Ecto neural progenitor cell (in vitro differentiated cells): ENCODE measurements around the gene ASTN2.

Experiments used
- DNase-seq: peaks from one replicate; pipeline ENCODE4 v3.0.0-alpha.2; 2018; ENCODE audit warnings: low spot score

ASTN2 gene

GRCh38 chr9:117355542-117355941 is 59.3 kb downstream of the ASTN2 start:
- no peak for DNase-seq

GRCh38 chr9:117354997-117355396 is 59.9 kb downstream of the ASTN2 start:
- no peak for DNase-seq

DNA sequence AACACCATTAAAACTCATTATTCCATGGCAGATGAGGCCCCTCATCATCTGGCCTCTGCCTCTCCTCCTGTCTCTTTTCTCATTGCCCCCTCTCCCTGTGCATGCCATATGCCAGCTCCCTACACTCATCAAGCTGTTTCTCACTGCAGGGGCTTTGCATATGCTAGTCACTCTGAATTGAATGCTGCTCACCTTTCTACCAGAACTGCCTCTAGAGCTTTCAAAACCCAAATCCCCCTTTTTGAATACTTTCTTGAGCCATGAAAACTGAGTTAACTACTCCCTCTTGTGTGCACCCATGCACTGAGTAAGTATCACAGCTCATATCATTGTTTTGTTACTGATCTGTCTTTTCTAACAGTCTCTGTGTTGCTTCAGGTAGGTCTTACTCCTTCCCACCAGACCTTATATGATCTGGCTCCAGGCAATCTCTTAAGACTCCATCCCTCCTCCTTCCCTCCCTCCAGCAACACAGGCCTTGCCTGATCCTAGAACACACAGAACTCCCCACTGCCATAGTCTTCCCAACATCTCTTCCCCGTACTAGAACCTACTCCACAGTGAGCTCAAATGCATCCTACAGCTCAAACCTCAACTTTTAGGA is 60.5 kb downstream of the ASTN2 start:
- DNase-seq, result no peak

- DNase-seq, result no peak
These were observed 69.8 kb downstream of the ASTN2 start for GRCh38 chr9:117344892-117345660.

- DNase-seq, result no peak
These were observed 71.4 kb downstream of the ASTN2 start for GRCh38 chr9:117343427-117343826.

- no peak for DNase-seq
These were observed 73.7 kb downstream of the ASTN2 start for GRCh38 chr9:117341151-117341550.

GRCh38 chr9:117340422-117340821 is 74.4 kb downstream of the ASTN2 start:
- no peak for DNase-seq

DNA sequence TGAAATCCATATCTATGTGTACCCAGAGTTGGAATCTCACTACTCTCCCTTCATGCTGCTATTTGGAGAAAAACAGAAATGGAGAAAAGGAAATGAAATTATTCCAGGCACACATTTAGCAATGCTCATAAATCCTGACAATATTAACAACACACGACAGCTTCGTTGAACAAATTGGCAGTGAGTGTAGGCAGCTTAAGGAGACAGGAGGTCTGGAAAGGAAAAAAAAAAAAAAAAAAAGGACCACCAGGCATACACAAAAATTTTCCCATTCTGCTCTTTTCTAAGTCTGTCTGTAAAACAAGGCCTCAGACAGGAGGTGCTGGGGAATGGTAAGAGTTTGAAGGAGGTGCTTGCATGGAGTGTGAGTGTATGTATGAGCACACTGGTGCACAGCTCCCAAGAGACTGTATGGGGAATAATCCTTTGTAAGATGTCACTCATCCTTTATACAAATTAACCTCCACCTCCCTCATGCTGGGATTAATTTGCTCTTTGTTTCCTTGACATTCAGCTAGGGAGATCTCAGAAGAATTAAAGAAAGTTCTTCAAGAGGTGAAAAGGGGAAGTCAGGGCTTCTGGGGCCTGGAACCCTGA is 78.9 kb downstream of the ASTN2 start:
- no peak for DNase-seq

DNA sequence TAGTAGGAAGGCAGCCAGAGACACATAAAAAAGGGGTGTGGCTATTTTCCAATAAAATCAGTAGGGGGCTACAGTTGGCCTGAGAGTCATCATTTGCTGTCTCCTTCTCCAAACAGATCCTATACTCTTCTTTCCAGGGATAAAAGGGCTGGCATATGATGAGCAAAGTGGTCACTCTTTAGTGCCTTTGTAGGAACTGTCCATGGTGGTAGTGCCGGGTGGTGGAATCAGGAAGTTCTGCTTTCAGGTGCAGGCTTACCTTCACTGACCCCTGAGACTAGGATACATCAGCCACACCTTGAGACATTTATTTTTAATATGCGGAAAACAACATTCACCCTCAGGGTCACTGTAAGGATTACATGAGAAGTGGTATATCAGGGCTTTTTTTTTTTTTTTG is 80.8 kb downstream of the ASTN2 start:
- no peak for DNase-seq

- no peak for DNase-seq
These were observed 89.0 kb downstream of the ASTN2 start for GRCh38 chr9:117325831-117326230.

DNA sequence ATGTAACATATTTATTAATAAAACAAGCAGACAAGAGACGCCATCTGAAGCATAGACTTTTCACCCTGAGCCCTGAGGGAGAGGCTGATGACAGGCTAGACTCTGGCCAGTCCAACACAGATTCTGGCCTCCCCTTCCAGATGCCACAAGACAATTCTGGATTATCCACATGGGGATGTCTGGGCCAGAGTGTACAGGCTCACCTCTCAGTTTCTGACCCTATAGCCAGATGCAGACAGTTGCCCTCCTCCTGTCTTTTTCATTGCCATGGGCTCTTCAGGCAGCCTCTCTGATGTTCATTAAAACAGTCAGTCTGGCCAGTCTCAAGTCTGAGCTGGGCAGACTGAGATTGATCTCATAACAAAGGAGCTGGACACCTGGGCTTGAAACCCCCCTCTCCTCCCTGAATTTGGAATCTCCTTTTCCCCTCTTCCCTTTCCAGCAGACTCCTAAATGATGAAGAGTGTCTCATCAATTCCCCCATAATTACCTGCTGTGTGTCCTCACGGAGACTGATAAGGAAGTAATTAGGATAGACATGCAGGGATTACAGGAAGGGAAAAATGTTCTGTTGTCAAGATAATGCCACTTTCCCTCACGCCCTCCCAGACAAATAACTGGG is 89.6 kb downstream of the ASTN2 start:
- DNase-seq, result no peak

- DNase-seq, result no peak
These were observed 91.5 kb downstream of the ASTN2 start for GRCh38 chr9:117323390-117323789.

DNA sequence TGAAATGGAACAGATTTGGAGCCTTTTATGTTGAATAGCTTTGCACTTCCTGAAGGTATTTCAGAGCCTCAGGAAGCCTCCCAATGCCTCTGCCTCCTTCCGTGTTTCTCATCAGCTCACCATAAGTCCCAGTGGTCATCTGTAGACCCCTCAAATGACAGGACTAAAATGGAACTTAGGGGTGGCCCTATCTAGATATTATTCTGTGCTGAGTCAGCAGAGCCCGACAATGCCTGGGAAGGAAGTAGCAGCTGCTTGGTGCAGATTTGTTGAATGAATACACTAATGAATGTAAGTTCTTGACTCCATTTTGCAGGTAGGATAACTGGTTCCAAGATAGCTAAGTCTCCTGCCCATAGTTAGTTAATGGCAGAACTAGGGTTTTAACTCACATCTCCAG is 97.7 kb downstream of the ASTN2 start:
- no peak for DNase-seq

DNA sequence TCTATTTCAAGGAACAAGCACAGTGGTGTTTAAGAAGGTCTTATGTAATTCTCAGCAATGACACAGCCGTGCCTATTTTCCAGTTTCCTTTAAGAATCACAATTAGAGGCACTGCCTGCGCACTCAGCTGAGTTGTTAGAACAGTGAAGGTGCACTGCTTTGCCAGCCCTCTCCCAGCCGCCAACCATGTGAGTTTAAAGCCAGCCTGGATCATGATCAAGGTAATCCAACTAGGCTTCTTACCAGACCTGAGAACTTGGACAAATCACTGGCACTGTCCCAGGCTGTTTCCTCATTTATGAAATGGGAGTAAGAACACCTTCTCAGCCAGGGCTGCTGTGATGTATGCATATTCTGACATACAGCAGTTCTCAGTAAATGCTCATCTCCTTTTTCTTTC is 99.6 kb downstream of the ASTN2 start:
- no peak for DNase-seq

DNA sequence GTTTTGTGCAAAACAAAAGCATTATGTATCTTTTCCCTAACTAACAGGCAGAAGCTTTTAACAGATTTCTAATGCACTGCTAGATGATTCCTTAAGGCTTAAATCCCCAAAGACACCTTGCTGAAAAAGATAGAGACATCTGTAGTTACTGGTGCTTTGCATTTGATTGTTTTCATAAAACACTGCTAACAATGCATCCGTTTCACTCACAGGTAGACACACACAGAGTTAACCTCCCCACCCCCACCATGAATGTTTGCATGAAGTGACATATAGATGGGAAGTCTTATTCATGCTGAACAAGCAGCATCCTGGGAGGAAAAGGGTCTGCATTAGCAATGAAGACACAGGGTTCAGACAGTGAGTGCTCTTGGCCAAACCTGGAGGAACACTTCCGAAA is 100.9 kb downstream of the ASTN2 start:
- DNase-seq, result no peak

DNA sequence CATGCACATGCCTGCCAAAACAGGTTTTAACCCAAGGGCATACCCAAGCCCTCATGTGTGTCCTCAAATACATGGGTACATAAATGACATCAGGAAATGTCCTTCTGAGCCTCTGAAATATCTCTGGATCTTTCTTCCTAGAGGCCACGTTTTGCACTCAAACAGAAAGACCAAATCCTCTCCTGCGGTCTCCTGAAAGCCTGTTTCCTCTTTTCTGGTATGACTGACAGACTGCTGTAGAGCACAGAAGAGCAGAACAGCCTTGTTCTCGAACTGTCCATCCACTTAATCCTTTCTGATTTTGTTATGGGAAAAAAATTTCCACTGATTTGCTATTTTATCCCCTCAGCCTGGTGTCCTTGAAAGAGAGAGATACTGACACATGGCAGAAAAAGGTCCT is 107.2 kb downstream of the ASTN2 start:
- no peak for DNase-seq

GRCh38 chr9:117306032-117306431 is 108.8 kb downstream of the ASTN2 start:
- no peak for DNase-seq

GRCh38 chr9:117305454-117305853 is 109.4 kb downstream of the ASTN2 start:
- DNase-seq, result no peak

GRCh38 chr9:117304549-117304948 is 110.3 kb downstream of the ASTN2 start:
- no peak for DNase-seq

DNA sequence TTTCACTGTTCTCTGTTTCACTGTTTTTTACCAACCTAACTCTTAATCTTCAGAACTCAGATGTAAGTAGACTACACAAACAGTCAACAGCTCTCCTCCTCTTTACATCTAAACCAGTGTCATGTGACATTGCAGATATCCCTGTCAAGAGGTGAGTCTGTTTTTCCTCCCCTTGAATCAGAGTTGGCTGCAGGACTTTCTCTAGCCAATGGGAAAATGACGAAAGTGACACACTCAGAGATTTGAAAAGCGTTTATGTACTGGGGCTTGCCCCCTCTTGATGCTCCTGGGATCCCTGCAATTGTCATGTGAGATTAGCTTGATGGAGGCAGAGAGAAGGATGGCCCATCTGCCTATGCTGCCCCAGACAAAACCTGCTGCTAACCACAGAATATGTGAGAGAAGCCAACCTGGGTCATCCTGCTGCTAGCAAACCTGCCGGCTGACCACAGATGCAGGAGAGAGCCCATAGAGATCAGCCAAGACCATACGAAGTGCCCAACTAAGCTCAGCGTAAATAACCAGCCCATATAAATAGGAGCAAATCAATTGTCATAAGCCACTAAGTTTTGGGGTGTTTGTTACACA is 111.1 kb downstream of the ASTN2 start:
- DNase-seq, result no peak

- no peak for DNase-seq
These were observed 112.4 kb downstream of the ASTN2 start for GRCh38 chr9:117302487-117302886.

DNA sequence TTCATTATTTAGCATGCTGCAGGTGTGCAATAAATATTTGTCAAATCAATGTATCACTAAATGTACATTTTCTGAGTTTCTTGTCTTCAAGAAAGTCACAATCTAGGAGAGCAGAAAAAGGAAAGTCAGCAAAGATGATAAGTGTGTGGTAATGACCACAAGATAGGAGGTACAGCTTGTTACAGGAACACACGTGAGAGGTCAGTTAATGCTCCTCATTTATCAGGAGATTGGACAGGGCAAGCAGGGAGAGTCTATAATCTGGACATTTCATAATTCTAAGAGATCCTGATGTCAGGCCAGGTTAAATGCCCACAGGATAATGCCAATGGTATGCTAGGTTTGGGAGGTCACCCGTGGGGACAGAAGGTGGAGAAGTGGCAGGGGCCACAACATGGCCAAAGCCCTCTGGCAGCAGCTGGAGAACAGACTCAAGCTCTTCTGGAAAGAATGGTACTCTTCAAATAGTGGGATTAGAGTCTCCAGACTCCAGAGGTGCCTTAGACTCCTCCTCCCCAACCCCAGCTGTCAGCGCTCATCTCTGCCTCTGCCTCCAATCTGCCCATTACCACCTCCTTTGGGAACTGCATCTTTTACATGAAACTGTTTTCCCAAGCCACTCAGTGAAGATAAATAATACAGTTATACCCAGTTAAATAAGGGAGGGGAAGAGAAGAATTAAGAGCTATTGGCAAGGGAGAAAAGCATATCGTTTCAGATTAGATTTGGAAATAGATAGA is 114.3 kb downstream of the ASTN2 start:
- no peak for DNase-seq
